ENCODE results near the gene SPATA2L.

SPATA2L gene

DNA sequence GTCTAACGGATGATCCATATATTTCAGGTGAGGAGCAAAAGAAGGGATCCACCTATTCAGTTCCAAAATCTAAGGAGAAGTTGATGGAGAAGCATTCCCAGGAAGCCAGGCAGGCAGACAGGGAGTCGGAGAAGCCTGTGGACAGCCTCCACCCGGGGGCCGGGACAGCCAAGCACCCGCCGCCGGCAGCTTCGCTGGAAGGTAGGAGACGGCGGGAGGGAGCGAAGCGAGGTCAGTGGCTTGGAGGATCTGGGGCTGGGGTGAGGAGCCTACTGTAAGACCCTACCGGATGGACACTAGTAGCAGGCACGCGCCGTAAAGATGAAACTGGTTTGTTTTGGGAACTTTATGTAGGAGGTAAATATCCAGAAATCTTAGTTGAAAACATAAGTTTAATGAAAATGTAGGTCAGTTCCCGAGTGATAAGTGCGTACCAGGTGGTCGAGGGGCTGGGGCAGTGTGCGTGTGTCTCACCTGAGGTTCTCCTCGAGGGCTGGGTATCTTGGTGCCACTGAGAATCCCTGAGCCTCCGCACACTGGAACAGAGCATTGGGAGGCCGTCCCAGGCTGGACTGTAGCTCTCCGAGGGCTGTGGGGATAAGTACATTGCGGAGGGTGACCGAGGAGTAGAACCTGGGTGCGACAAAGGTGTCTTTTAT lies 43.2 kb downstream of the SPATA2L start:
- TF ChIP-seq, protein P1, sequence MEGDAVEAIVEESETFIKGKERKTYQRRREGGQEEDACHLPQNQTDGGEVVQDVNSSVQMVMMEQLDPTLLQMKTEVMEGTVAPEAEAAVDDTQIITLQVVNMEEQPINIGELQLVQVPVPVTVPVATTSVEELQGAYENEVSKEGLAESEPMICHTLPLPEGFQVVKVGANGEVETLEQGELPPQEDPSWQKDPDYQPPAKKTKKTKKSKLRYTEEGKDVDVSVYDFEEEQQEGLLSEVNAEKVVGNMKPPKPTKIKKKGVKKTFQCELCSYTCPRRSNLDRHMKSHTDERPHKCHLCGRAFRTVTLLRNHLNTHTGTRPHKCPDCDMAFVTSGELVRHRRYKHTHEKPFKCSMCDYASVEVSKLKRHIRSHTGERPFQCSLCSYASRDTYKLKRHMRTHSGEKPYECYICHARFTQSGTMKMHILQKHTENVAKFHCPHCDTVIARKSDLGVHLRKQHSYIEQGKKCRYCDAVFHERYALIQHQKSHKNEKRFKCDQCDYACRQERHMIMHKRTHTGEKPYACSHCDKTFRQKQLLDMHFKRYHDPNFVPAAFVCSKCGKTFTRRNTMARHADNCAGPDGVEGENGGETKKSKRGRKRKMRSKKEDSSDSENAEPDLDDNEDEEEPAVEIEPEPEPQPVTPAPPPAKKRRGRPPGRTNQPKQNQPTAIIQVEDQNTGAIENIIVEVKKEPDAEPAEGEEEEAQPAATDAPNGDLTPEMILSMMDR (IDR thresholded peaks at IDR 0.05): no peak
- peak overlapping the region in 1 of 2 donors; percentile 86 for H3K27ac ChIP-seq
- no peak for DNase-seq (ENCODE audit: low spot score)
- peak overlapping the region; percentile 85 for H3K4me3 ChIP-seq

DNA sequence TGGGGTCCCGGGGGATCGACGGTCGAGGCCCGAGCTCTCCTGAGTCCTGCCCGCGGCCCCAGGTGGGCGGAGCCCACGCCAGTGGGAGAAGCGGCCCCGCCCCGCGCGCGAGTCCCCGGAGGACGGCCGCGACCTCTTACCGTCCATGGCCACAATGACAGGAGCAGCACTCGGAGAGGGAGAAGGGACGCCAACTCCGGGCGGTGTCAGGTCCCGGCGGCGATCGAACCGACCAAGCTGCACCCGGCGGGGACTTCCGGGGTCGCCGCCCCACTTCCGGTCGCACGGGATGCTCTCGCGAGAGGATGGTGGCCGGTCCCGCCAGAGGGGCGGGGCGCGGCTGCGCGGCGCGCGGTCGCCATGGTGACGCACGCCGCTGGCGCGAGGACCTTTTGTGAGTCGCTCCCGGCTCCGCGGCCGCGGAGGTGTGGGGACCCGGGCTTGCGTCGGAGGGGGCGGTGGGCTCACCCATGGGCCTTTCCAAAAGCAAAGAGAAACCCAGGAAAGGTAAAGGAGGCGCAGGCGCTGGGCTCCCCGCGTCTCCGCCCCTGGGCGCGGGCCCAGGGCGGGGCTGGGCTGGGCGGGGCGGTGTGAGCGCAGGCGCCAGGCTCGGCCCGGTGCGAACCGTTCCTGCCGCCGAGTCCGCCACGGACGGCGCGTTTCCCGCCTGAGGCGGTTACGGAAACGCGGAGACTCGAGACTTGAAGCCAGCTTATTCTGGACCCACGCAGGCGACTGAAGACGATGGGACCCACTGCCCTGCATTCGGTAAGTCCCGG lies 43.9 kb downstream of the SPATA2L start, which contains the start of the genes CHMP1A and SPATA33:
Gene CHMP1A (minus strand): TSS at position 267 of the 779 bp plus-strand sequence. CDS start 120 bp downstream, at position 147.
Gene SPATA33 (plus strand): TSS at position 395 of the 779 bp plus-strand sequence. CDS start 76 bp downstream, at position 471.
- TF ChIP-seq, protein P1 (IDR thresholded peaks at IDR 0.05): no peak
- peak; percentile 93 for DNase-seq (ENCODE audit: low spot score)
- H3K4me3 ChIP-seq: peak within 1 kb of the TSS; percentile 85
- H3K27ac ChIP-seq: peak within 1 kb of the TSS; percentile 64 to 86

DNA sequence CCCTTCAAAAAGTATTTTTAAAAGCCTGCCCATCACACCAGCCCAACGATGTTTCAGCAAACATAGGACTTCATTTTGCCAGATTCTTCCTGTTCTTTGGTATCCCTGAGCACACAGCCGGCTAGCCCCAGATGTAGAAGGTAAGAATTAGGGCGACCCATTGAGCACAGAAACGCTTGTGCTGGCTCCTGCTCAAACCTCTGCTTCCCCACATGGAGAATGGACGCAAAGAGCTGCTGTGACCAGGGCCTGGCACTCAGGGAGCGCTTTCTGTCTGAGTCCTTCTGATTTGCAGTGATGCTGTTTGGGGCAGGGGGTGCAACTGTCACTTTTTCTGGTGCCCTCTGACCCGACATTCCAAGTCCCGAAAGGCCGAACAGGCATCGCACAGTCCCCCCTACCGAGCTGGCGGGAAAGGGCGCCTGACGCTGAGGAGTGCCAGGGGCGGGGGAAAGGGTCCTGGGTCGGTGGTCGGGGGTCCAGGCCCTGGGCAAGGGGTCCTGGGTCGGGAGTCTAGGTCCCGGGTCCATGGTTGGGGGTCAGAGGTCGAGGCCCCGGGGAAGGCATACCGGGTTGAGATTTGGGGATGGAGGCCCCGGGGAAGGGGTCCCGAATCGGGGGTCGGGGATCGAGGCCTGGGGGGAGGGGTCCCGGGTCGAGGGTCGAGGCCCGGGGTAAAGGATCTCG lies 44.9 kb downstream of the SPATA2L start:
- H3K4me3 ChIP-seq: peak overlapping the region; percentile 85
- H3K27ac ChIP-seq: peak overlapping the region; percentile 64 to 86
- TF ChIP-seq, protein P1 (IDR thresholded peaks at IDR 0.05): no peak
- DNase-seq (ENCODE audit: low spot score): no peak

DNA sequence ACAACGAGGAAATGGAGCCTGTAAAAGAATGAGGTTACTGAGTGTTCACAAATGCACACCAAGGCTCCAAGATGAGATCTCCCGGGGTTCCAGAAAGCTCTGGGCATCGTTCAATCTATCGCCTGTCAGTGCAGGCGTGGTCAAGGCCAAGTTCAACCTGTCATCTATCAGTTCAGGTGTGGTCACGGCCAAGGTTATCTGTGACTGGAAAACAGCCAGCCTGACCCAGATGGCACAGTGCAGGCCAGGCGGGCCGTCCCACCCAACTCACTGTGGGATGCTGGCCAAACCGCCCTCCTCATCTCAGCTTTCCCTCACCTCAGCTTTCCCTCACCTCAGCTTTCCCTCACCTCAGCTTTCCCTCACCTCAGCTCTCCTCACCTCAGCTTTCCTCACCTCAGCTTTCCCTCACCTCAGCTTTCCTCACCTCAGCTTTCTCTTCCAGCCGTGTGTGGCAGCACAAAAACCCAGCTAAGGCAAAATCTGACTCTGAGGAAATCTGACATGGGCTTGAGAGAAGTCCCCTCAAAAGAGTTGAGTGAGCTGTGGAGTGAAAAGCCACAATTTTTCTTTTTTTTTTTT lies 46.4 kb downstream of the SPATA2L start:
- Histone ChIP-seq H3K27ac (no peak overlapping the region), H3K4me3 (no peak overlapping the region)
- no peak for DNase-seq (ENCODE audit: low spot score)
- TF ChIP-seq, protein P1 (IDR thresholded peaks at IDR 0.05): no peak

DNA sequence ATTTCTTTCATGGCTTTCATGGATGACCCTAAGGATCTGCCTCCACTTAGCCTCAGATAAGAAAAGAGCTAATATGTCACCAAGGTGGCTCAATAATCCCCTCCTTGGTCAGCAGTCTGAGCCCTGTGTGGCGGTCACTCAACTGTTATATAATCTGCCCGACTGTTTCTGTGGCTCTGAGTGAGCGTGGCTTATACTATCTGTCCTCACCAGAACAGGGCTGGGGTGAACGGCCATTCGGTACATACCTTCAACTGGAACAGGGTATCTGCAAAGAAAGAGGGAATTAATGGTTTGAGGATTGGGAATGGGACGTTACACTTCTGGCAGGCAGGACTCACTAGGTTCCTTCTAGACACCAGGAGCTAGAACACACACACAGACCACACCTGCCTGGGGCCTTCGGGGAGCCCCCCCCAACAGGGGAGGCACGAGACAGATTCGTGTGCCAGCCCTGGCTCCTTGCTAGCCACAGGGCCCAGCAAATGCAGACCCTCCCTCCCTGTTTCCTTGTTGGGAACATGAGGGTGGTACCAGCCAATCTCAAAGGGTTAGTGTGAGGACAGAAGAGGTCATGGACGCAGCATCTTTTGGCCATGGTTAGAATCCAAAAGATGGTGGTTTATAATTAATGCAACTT lies 47.7 kb downstream of the SPATA2L start:
- Histone ChIP-seq H3K27ac (no peak overlapping the region), H3K4me3 (no peak overlapping the region)
- DNase-seq (ENCODE audit: low spot score): no peak
- TF ChIP-seq, protein P1 (IDR thresholded peaks at IDR 0.05): no peak

DNA sequence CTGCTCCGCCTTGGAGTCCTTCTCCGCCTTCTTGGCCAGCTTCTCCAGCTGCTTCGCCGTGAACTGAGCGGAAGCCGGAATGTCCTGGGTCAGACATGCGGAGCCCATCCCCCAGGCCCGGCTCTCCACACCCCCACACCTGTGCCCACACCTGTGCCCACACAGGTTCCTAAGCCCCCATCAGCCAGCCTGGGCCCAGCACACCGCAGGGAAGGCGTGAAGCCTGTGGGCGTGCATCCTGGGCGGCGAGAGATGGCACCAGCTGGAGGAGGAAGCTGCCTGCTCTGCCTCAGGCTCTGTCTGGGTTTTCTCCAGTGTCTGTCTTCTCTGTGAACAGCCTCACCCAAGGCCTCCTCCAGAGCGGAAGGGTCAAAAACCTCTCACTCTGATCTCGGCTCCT lies 49.9 kb downstream of the SPATA2L start:
- TF ChIP-seq, protein P1 (IDR thresholded peaks at IDR 0.05): no peak
- no peak overlapping the region for H3K4me3 ChIP-seq
- no peak overlapping the region for H3K27ac ChIP-seq
- no peak for DNase-seq (ENCODE audit: low spot score)
